Esophagus muscularis mucosa (tissue), 4 donors: ENCODE data around the gene PPCS. TPM values are rescaled to one million over a fixed set of nuclear protein-coding genes. Genes with fewer than 3 reads are reported as not detected.
"Not testable (repeated sequence)": the region's sequence is repeated elsewhere in the genome, so short reads cannot be mapped to it uniquely, and the experiment has no call there.

Source experiments
- DNase-seq: peaks from one replicate; pipeline ENCODE4 v3.0.0-alpha.2; 2017; ENCODE audit errors: extremely low spot score
- H3K27ac ChIP-seq, 4 donors: fragments of 200-600 bp; sonication (generic); replicated peaks in 1 of 4; 1 replicate in 3 of 4; 2 replicates in 1 of 4; pipeline ENCODE4 v1.5.1; 2016 to 2019; ENCODE audit warnings: mild to moderate bottlenecking in 1 of 4
- H3K27me3 ChIP-seq, 4 donors: fragments of 200-600 bp; sonication (generic); one replicate each; pipeline versions ENCODE4 v1.5.1 to v1.6.0; 2016 to 2019
- H3K36me3 ChIP-seq, 4 donors: fragments of 200-600 bp; sonication (generic); one replicate each; pipeline ENCODE4 v1.5.1; 2016 to 2019
- H3K4me1 ChIP-seq, 4 donors: fragments of 200-600 bp; sonication (generic); one replicate each; pipeline ENCODE4 v1.5.1; 2016 to 2019
- H3K4me3 ChIP-seq, 4 donors: fragments of 200-600 bp; sonication (generic); 1 replicate in 2 of 4; 2 replicates in 2 of 4; pipeline ENCODE4 v1.5.1; 2016 to 2019; ENCODE audit warnings: mild to moderate bottlenecking in 4 of 4, moderate library complexity in 1 of 4
- H3K9me3 ChIP-seq, 4 donors: fragments of 200-600 bp; sonication (generic); 1 replicate in 3 of 4; 2 replicates in 1 of 4; pipeline ENCODE4 v1.5.1; 2016 to 2019
- EP300 ChIP-seq: sonication (generic); formaldehyde crosslinking; IDR thresholded peaks from one replicate; pipeline ENCODE4 v1.6.1; 2017; ENCODE audit warnings: antibody characterized with exemption
- POLR2A ChIP-seq: fragments of 450-650 bp; IDR thresholded peaks from one replicate; pipeline ENCODE4 v1.6.1; 2017; ENCODE audit warnings: antibody characterized with exemption, moderate library complexity, mild to moderate bottlenecking, low read depth
- POLR2AphosphoS5 ChIP-seq, 2 donors: sonication (generic); formaldehyde crosslinking; IDR thresholded peaks; one replicate each; pipeline ENCODE4 v1.6.1; 2017; ENCODE audit warnings: antibody characterized with exemption in 2 of 2
- WGBS: methylation state at CpG from one replicate; pipeline ENCODE4 v1.1.5; 2018; 5-methylcytosine and 5-hydroxymethylcytosine counted together
- intact Hi-C: fragments of 100-400 bp; cut with DNase I; formaldehyde crosslinking; loops from one replicate; pipeline ENCODE4 v1.15.1; 2023
- total RNA-seq, 4 donors: library from RNA; depleted of rRNA; stranded (reverse); fragments of >200 nt; gene quantifications; one replicate each; pipeline versions ENCODE4 v1.1.0 to v1.2.1, GENCODE V29; 2016
- TF ChIP-seq, protein P1 (sequence below), 3 experiments: fragments of 200-600 bp in 2 of 3; fragments of 450-650 bp in 1 of 3; sonication (generic) in 2 of 3; IDR thresholded peaks; one replicate each; pipeline ENCODE4 v1.5.1; 2017 to 2019; ENCODE audit warnings: antibody characterized with exemption in 3 of 3, mild to moderate bottlenecking in 2 of 3, moderate library complexity in 1 of 3

The PPCS gene
- total RNA-seq, 4 donors from 2014 or later, result 59.1 to 105 (median 90.6) TPM

GRCh38 chr1:42480921-42481320, 24.6 kb downstream of the PPCS start:
- Histone ChIP-seq H3K27ac (no peak overlapping the region), H3K4me1 (no peaks in the 10 kb centered on the region), H3K4me3 (no peak overlapping the region), H3K9me3 (no peaks in the 10 kb centered on the region), H3K36me3 (peaks cover 3 to 27% (median 5%) of the 10 kb centered on the region in 4 donors), H3K27me3 (no peaks in the 10 kb centered on the region)
- WGBS, result 100% methylated on average over 1 of the region's 1 CpG
- no peak for DNase-seq
- TF ChIP-seq POLR2A, result no peak
- TF ChIP-seq EP300, result no peak
- no peak for TF ChIP-seq POLR2AphosphoS5 (IDR thresholded peaks at IDR 0.05)
- TF ChIP-seq, protein P1, sequence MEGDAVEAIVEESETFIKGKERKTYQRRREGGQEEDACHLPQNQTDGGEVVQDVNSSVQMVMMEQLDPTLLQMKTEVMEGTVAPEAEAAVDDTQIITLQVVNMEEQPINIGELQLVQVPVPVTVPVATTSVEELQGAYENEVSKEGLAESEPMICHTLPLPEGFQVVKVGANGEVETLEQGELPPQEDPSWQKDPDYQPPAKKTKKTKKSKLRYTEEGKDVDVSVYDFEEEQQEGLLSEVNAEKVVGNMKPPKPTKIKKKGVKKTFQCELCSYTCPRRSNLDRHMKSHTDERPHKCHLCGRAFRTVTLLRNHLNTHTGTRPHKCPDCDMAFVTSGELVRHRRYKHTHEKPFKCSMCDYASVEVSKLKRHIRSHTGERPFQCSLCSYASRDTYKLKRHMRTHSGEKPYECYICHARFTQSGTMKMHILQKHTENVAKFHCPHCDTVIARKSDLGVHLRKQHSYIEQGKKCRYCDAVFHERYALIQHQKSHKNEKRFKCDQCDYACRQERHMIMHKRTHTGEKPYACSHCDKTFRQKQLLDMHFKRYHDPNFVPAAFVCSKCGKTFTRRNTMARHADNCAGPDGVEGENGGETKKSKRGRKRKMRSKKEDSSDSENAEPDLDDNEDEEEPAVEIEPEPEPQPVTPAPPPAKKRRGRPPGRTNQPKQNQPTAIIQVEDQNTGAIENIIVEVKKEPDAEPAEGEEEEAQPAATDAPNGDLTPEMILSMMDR (IDR thresholded peaks at IDR 0.05), result no peak
- intact Hi-C loops, result no loop called here

DNA sequence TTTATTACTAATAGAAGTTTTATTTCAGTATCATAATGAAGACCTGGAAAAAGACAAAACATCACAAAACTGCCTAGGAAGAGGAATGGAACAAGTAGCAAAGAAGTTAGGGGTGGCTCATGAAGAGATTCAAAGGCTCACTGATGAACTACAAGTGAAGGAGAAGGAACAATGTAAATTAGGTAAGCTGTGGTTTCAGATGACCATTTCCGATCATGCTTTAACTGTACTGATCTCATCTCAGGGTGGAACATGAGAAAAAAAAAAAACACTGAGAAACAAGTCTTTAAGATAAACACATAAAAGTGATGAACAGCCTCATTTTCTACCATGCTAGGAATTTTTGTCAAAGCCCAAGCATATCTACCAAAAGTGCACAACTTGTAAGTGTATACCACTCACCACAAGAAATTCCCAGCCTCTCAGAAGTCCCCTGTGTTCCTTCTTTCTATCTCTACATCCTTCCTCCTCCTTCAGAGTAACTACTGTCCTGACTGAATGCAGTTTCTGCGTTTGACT, 26.4 kb downstream of the PPCS start:
- H3K36me3 ChIP-seq, result peaks cover 3 to 32% (median 5%) of the 10 kb centered on the region in 4 donors

DNA sequence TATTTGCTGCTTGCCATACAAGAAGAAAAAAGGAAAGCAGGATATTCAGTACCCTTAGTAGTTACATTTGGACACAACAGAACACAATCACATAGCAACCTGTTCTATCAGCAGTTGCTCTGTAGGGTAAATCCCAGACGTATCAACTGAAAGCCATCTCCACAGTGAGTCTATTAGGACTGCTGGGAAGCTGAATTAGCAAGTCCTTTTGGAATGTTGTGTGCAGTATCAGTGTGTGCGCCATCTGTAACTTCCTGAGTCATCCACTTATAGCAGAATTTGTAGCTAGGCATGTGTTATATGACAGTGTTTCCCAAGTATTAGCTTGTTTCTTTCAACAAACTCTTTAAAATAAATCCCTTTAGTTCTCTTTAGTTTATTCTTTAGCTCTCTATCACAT, 28.0 kb downstream of the PPCS start:
- Histone ChIP-seq H3K27me3 (no peaks in the 10 kb centered on the region), H3K36me3 (peaks cover 3 to 33% (median 5%) of the 10 kb centered on the region in 4 donors), H3K4me3 (no peak overlapping the region), H3K4me1 (no peaks in the 10 kb centered on the region), H3K9me3 (no peaks in the 10 kb centered on the region), H3K27ac (no peak overlapping the region)
- WGBS, result 85% methylated on average over 2 of the region's 2 CpGs
- TF ChIP-seq EP300, result no peak
- no peak for TF ChIP-seq POLR2A
- TF ChIP-seq POLR2AphosphoS5 (IDR thresholded peaks at IDR 0.05), result no peak
- TF ChIP-seq, protein P1 (IDR thresholded peaks at IDR 0.05), result no peak
- no peak for DNase-seq
- intact Hi-C loops, result no loop called here

More for the DNA sequence above, 26.4 kb downstream of the PPCS start:
- H3K27me3 ChIP-seq, result no peaks in the 10 kb centered on the region
- intact Hi-C loops, result no loop called here
- no peak overlapping the region for H3K27ac ChIP-seq
- H3K4me1 ChIP-seq, result no peaks in the 10 kb centered on the region
- H3K9me3 ChIP-seq, result no peaks in the 10 kb centered on the region
- H3K4me3 ChIP-seq, result no peak overlapping the region
- no peak for DNase-seq
- WGBS, result 92% methylated on average over 2 of the region's 2 CpGs
- TF ChIP-seq EP300 (no peak), POLR2AphosphoS5 (IDR thresholded peaks at IDR 0.05) (no peak), POLR2A (no peak)
- TF ChIP-seq, protein P1 (IDR thresholded peaks at IDR 0.05), result no peak

DNA sequence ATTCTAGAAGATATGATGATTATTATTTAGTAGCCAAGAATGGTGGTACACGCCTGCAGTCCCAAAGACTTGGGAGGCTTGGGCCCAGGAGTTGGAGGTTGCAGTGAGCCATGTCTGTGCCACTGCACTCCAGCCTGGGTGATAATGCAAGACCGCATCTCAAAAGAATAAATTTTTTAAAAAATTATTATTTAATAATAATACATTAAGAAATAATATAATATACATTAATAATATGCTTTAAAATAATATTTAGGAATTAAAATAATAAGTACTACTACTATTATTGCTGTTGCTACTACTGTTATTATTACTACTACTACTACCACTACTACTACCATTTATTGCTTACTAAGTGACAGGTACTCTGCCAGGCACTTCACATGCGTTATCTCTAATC, 33.9 kb downstream of the PPCS start:
- Histone ChIP-seq H3K4me3 (no peak overlapping the region), H3K4me1 (no peaks in the 10 kb centered on the region), H3K36me3 (peaks cover 0 to 10% (median 0%) of the 10 kb centered on the region in 4 donors), H3K27ac (no peak overlapping the region), H3K27me3 (no peaks in the 10 kb centered on the region), H3K9me3 (peaks cover 0 to 4% (median 0%) of the 10 kb centered on the region in 4 donors)
- intact Hi-C loops, result no loop called here
- no peak for DNase-seq
- TF ChIP-seq POLR2A (no peak), EP300 (no peak), POLR2AphosphoS5 (IDR thresholded peaks at IDR 0.05) (no peak)
- TF ChIP-seq, protein P1 (IDR thresholded peaks at IDR 0.05), result no peak
- WGBS, result 95% methylated on average over 3 of the region's 3 CpGs

- intact Hi-C loops, H3K4me1 ChIP-seq, DNase-seq, H3K27me3 ChIP-seq, H3K27ac ChIP-seq, H3K4me3 ChIP-seq: not testable (repeated sequence)
- 96% methylated on average over 4 of the region's 11 CpGs for WGBS
- H3K36me3 ChIP-seq, result peaks cover 12 to 42% (median 18%) of the 10 kb centered on the region in 4 donors
- H3K9me3 ChIP-seq, result peaks cover 0 to 28% (median 8%) of the 10 kb centered on the region in 4 donors
Observed at GRCh38 chr1:42502031-42502430, 45.7 kb downstream of the PPCS start.
